ENCODE measurements around the gene RALB.

GRCh38 chr2:120300385-120300784 lies 47.7 kb downstream of the RALB start:
- TF ChIP-seq CTCF (tag by site-specific recombination; IDR thresholded peaks at IDR 0.05) = no peak
- TF ChIP-seq ZNF76 (tag by site-specific recombination; IDR thresholded peaks at IDR 0.05; ENCODE audit: borderline replicate concordance, low read depth) = no peak
- no peak for TF ChIP-seq ZNF768 (tag by site-specific recombination; IDR thresholded peaks at IDR 0.05)

Data from HEK293 (cell line).